ENCODE measurements around the gene TPPP. TPM values are rescaled to one million over a fixed set of nuclear protein-coding genes. Genes with fewer than 3 reads are reported as not detected.
A peak's percentile ranks its signal among the peaks of the same experiment; 100 is the strongest.
"Not testable (repeated sequence)": the region's sequence is repeated elsewhere in the genome, so short reads cannot be mapped to it uniquely, and the experiment has no call there.

TPPP gene
- total and polyA plus RNA-seq, 12 donors, result 0.39 to 9.1 (median 2.0) TPM

DNA sequence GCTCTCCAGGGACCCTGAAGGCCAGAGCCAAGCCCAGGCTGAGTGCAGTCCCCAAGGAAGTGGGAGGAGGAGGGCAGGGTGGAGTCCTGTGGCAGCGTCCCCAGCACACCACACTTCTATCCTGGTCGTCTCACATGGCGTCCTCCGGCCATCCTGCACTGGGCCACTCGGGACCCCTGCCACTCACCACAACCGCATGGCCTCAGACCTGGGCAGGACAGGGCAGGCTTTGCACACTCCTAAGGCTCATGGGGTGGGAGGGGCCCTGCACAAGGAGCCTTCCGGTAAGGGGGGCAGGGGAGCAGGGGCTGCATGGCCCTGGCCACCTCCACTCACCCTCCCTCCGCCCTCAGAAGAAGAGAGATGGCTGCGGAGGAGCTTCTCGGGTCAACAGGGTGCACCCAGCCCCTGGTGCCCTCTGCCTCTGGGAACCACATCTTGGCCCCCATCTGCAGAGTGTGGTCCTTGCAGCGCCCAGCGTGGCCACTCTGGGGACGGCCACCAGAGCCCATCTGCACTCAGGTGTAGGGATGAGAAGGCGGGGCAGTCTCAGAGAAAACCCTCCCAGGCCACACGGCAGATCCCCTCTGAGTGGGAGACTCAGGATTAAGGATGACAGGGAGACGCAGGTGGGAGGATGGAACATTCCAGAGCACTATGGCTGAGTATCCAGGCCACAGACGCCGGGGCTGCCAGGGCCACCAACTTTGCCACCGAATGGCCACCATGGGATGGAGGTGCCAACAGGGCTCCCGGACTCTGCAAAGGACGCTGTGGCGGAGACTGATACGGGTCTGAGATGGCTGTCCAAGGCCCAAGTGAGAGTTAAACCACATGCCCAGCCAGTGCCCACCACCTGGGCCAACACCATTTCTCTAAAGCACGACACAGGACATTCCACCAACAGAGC is 7.6 kb downstream of the TPPP start:
- H3K27ac ChIP-seq, result no peak overlapping the region
- H3K9me3 ChIP-seq (replicated peaks in 1 of 3), result no peaks in the 10 kb centered on the region
- no peaks in the 10 kb centered on the region for H3K4me1 ChIP-seq (replicated peaks in 1 of 2)
- 71 to 89% (median 84%) methylated on average over 7 to 24 of the region's 24 CpGs for WGBS, 4 donors
- no peaks in the 10 kb centered on the region for H3K27me3 ChIP-seq
- peak in 3 of 7 donors; percentile 10 to 46 (median 16) for DNase-seq
- H3K36me3 ChIP-seq (replicated peaks in 1 of 2), result no peaks in the 10 kb centered on the region
- no peak overlapping the region for H3K4me3 ChIP-seq
- intact Hi-C loops (cut with DNase I), result loop anchor here in 1 of 2 donors (10.0 kb wide), 1 partner anchor 89 kb away; no protein-coding TSS in a partner anchor
- no peak for TF ChIP-seq POLR2A (IDR thresholded peaks at IDR 0.05)
- TF ChIP-seq, protein P1, sequence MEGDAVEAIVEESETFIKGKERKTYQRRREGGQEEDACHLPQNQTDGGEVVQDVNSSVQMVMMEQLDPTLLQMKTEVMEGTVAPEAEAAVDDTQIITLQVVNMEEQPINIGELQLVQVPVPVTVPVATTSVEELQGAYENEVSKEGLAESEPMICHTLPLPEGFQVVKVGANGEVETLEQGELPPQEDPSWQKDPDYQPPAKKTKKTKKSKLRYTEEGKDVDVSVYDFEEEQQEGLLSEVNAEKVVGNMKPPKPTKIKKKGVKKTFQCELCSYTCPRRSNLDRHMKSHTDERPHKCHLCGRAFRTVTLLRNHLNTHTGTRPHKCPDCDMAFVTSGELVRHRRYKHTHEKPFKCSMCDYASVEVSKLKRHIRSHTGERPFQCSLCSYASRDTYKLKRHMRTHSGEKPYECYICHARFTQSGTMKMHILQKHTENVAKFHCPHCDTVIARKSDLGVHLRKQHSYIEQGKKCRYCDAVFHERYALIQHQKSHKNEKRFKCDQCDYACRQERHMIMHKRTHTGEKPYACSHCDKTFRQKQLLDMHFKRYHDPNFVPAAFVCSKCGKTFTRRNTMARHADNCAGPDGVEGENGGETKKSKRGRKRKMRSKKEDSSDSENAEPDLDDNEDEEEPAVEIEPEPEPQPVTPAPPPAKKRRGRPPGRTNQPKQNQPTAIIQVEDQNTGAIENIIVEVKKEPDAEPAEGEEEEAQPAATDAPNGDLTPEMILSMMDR (IDR thresholded peaks at IDR 0.05), result no peak

DNA sequence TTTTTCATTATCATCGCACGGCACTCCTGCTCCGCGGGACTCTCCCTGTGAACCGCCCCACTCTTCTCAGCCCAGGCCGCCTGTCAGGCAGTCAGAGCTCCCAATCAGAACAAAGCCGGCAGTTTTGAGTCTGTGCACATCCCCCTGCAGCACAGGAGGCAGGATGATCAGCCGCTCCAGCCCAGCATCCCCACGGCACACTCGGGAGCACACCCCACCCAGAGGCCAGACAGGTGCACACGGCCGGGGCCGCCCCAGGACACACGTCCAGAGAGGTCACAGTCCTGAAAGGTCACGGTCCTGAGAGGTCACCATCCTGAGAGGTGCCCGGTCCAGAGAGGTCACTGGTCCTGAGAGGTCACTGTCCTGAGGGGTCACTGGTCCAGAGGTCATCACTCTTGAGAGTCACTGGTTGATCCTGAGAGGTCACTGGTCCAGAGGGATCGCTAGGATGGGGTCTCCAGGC is 8.4 kb downstream of the TPPP start:
- H3K4me1 ChIP-seq (replicated peaks in 1 of 2), result no peaks in the 10 kb centered on the region
- intact Hi-C loops (cut with DNase I), result loop anchor here in 1 of 2 donors (10.0 kb wide), 1 partner anchor 90 kb away; no protein-coding TSS in a partner anchor

DNA sequence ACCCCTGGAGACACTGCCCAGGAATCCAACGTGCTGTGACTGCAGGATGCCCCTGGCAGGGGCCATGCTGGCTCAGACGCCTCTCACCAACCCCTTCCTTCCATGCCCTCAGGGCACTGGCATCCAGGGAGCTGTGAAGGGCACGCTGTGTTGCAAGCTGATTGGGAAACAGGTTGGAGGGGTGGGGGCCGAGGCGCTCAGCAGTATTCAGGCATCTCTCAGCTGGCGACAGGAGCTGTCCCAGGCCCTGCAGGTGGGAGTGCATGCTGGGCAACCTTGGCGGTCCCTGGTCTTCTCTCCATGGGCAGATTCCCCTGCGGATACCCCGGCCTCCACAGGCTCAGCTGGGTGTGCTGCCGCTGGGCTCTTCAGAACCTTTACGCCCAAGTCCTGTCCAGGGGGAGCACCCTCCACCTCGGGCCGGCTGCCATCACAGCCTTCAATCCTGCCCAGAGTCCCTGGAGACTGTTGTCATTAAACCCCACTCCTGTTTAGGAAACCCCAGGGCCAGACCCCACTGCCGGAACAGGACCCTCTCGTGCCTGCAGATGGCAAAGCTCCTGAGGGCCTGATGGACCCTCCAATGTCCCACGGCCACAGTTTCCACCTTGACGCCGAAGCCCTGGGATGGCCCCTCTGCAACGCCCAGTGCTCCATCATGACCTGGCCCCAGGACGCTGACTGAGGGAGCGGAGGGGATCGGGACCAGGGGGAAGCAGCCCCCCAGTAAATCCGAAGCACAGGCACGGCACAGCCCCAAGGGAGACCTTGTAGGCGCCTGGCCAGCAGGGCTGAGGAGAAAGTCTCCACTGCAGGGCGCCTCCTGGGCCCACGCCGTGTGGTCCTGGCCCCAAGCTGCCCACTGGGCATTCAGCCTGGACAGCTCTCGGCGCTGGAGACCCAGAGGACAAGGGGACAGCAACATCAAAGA is 9.3 kb downstream of the TPPP start:
- intact Hi-C loops (cut with DNase I), result loop anchor here in 1 of 2 donors (10.0 kb wide), 1 partner anchor 91 kb away; no protein-coding TSS in a partner anchor
- no peak for TF ChIP-seq POLR2A (IDR thresholded peaks at IDR 0.05)
- TF ChIP-seq, protein P1 (IDR thresholded peaks at IDR 0.05), result no peak
- H3K27me3 ChIP-seq, result no peaks in the 10 kb centered on the region
- no peak overlapping the region for H3K27ac ChIP-seq
- DNase-seq, result peak in 3 of 7 donors; percentile 14 to 42 (median 21)
- H3K4me1 ChIP-seq (replicated peaks in 1 of 2), result no peaks in the 10 kb centered on the region
- 75 to 87% (median 83%) methylated on average over 7 to 30 of the region's 30 CpGs for WGBS, 4 donors
- H3K4me3 ChIP-seq, result no peak overlapping the region
- no peaks in the 10 kb centered on the region for H3K9me3 ChIP-seq (replicated peaks in 1 of 3)
- no peaks in the 10 kb centered on the region for H3K36me3 ChIP-seq (replicated peaks in 1 of 2)

More for the DNA sequence above, 8.4 kb downstream of the TPPP start:
- WGBS, 4 donors, result 75 to 93% (median 82%) methylated on average over 5 to 17 of the region's 17 CpGs
- H3K36me3 ChIP-seq (replicated peaks in 1 of 2), result no peaks in the 10 kb centered on the region
- no peak overlapping the region for H3K4me3 ChIP-seq
- peak in 1 of 7 donors; percentile 47 for DNase-seq
- no peaks in the 10 kb centered on the region for H3K9me3 ChIP-seq (replicated peaks in 1 of 3)
- TF ChIP-seq POLR2A (IDR thresholded peaks at IDR 0.05), result no peak
- TF ChIP-seq, protein P1 (IDR thresholded peaks at IDR 0.05), result no peak
- H3K27ac ChIP-seq, result no peak overlapping the region
- no peaks in the 10 kb centered on the region for H3K27me3 ChIP-seq

DNA sequence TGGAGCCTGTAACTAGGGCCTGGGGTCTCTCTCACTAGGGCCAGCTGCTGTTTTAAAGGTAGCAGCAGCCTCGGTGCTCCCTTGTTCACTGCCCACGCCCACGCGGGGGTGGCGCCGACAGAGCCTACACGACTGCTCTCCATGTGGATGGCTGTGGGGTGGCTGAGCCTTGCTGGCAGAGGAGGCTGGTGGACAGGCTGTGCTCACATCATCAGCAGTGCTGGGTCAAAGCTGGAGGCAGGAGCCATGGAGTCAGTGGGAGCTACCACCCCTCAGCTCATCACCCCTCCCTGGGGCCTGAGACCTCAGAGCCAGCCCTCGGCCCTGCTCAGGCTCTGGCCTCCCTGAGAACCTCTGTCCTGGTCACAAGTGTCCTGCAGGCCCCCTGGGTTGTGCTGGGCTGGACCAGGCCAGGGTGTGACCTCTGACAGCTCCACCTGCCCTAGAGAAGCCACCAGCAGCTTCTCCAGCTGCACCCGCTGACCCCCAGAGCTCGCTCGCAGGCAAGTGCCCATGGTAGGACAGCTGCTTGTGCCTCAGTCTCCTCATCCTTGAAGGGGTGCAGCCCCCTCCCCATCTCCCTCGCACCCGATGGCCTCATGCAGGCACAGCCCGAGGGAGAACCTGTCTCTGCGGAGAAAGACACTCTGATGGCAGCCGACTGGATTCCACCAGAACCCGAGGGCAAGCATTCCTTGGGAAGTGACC is 10.3 kb downstream of the TPPP start:
- H3K27ac ChIP-seq; H3K4me3 ChIP-seq; H3K9me3 ChIP-seq (replicated peaks in 1 of 3); H3K27me3 ChIP-seq; H3K36me3 ChIP-seq (replicated peaks in 1 of 2); H3K4me1 ChIP-seq (replicated peaks in 1 of 2): not testable (repeated sequence)
- 85 to 93% (median 88%) methylated on average over 5 to 17 of the region's 17 CpGs for WGBS, 4 donors
- peak in 4 of 7 donors; percentile 4 to 48 (median 12) for DNase-seq
- intact Hi-C loops (cut with DNase I), result loop anchor here in 1 of 2 donors (10.0 kb wide), 1 partner anchor 92 kb away; no protein-coding TSS in a partner anchor

DNA sequence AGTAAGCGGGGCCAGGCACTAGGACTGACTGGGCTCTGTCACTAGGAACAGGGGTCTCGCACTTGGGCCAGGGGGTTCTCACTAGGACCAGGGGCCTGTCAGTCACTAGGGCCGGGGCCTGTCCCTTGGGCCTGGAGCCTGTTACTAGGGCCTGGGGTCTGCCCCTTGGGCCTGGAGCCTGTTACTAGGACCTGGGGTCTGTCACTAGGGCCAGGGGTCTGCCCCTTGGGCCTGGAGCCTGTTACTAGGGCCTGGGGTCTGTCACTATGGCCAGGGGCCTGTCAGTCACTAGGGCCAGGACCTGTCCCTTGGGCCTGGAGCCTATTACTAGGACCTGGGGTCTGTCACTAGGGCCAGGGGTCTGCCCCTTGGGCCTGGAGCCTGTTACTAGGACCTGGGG is 10.9 kb downstream of the TPPP start:
- not testable (repeated sequence) for H3K4me3 ChIP-seq; H3K27ac ChIP-seq; H3K4me1 ChIP-seq (replicated peaks in 1 of 2); H3K36me3 ChIP-seq (replicated peaks in 1 of 2); H3K27me3 ChIP-seq; H3K9me3 ChIP-seq (replicated peaks in 1 of 3)
- intact Hi-C loops (cut with DNase I), result loop anchor here in 1 of 2 donors (10.0 kb wide), 1 partner anchor 93 kb away; no protein-coding TSS in a partner anchor
- 86 to 98% methylated on average over 1 to 3 of the region's 3 CpGs; no CpG with 5 or more reads in 2 of the 4 donors for WGBS, 4 donors
- DNase-seq, result peak in 1 of 7 donors; percentile 35

DNA sequence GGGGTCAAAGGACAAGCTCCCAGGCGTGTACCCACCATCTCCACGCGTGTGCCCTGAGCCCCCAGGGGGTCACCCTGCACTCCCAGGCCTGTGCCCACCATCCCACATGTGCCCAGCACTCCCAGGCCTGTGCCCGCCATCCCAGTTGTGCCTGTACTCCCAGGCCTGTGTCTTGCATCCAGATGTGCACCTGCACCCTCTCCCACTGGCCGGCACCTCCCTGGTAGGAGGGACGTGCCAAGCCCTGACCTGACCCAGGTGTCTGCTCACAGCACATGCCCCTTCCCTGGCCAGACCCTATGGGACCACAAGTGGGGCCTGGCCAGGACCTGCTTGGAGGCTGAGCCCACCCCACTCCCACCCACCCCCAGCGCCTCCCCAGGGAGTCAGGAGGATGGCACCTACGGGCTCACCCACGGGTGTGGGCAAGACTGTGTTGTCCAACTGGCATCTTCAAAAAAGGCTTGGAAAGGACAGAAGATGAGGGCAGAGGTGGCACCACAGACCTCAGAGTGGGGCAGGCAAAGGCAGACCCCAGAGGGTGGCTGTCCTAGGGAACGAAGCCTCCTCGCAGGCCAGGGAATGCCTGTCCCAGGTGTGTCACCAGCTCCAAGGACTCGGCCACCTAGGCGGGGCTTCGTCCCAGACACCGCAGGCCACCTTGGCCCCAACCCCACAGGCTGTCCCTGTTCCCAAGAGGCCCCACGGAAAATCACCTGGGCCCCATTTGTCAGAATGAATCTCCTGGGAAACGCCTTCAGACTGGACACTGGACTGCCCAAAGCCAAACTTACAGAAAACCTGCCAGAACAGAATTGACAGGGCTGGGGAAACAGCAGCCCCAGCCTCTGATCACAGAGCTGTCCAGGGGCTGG is 11.6 kb downstream of the TPPP start:
- intact Hi-C loops (cut with DNase I), result loop anchor here in 1 of 2 donors (10.0 kb wide), 1 partner anchor 93 kb away; no protein-coding TSS in a partner anchor
- 83 to 96% (median 91%) methylated on average over 8 to 17 of the region's 17 CpGs for WGBS, 4 donors
- not testable (repeated sequence) for H3K27ac ChIP-seq; H3K27me3 ChIP-seq; H3K9me3 ChIP-seq (replicated peaks in 1 of 3); H3K36me3 ChIP-seq (replicated peaks in 1 of 2); H3K4me3 ChIP-seq; H3K4me1 ChIP-seq (replicated peaks in 1 of 2)
- peak in 3 of 7 donors; percentile 3 to 31 (median 8) for DNase-seq
